Liver (tissue), 3 donors: ENCODE measurements around the gene C11orf24.

ENCODE experiments used
- FOXA1 ChIP-seq: IDR thresholded peaks from 2 replicates; pipeline ENCODE4 v1.6.1; 2016; ENCODE audit warnings: antibody characterized with exemption
- GABPA ChIP-seq, 2 donors: IDR thresholded peaks in 1 of 2; conservative IDR thresholded peaks in 1 of 2; 2 replicates each; pipeline ENCODE4 v1.6.1; 2016; ENCODE audit warnings: antibody characterized with exemption in 2 of 2, mild to moderate bottlenecking in 1 of 2, moderate library complexity in 1 of 2
- HNF4A ChIP-seq, 2 donors: conservative IDR thresholded peaks; 2 replicates each; pipeline ENCODE4 v1.6.1; 2016; ENCODE audit warnings: antibody characterized with exemption in 2 of 2, mild to moderate bottlenecking in 2 of 2
- JUND ChIP-seq, 2 donors: IDR thresholded peaks; 2 replicates each; pipeline ENCODE4 v1.6.1; 2016; ENCODE audit warnings: antibody characterized with exemption in 2 of 2
- RXRA ChIP-seq, 2 donors: IDR thresholded peaks; 2 replicates each; pipeline ENCODE4 v1.6.1; 2017 to 2018; ENCODE audit warnings: antibody characterized with exemption in 2 of 2, mild to moderate bottlenecking in 1 of 2
- YY1 ChIP-seq: IDR thresholded peaks from 2 replicates; pipeline ENCODE4 v1.6.1; 2016; ENCODE audit warnings: antibody characterized with exemption, mild to moderate bottlenecking
- TF ChIP-seq, protein P1 (sequence below): fragments of 150-350 bp; IDR thresholded peaks from 2 replicates; pipeline ENCODE4 v1.5.1; 2017; ENCODE audit warnings: improper control_type of control experiment, low read depth, low read length; ENCODE audit not compliant: missing input control
- TF ChIP-seq, protein P2 (sequence below): IDR thresholded peaks from 2 replicates; pipeline ENCODE4 v1.6.1; 2016; ENCODE audit warnings: antibody characterized with exemption, mild to moderate bottlenecking
- TF ChIP-seq, protein P3 (sequence below): IDR thresholded peaks from 2 replicates; pipeline ENCODE4 v1.6.1; 2016; ENCODE audit warnings: antibody characterized with exemption
- donor health status: healthy.
- donor health status: healthy.

DNA sequence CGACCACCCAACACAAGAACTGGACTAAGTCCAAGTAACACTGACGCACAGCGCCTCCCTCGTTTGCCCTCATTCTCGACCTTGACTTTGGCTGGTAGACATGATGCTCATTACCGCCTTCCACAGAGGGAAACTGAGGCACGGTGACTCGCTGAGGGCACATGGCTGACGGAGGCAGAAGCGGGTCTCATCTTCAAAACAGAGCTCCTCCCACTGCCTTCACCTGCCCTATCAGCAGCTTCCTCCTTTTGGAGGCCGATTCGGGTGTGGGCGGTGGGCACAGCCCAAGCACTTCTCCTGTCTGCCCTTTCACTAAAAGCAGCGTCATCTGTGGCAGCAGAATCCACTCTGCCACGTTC lies 56.7 kb downstream of the C11orf24 start:
- TF ChIP-seq, protein P1, sequence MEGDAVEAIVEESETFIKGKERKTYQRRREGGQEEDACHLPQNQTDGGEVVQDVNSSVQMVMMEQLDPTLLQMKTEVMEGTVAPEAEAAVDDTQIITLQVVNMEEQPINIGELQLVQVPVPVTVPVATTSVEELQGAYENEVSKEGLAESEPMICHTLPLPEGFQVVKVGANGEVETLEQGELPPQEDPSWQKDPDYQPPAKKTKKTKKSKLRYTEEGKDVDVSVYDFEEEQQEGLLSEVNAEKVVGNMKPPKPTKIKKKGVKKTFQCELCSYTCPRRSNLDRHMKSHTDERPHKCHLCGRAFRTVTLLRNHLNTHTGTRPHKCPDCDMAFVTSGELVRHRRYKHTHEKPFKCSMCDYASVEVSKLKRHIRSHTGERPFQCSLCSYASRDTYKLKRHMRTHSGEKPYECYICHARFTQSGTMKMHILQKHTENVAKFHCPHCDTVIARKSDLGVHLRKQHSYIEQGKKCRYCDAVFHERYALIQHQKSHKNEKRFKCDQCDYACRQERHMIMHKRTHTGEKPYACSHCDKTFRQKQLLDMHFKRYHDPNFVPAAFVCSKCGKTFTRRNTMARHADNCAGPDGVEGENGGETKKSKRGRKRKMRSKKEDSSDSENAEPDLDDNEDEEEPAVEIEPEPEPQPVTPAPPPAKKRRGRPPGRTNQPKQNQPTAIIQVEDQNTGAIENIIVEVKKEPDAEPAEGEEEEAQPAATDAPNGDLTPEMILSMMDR = no peak
- no peak for TF ChIP-seq RXRA (IDR thresholded peaks at IDR 0.05)
- TF ChIP-seq, protein P2, sequence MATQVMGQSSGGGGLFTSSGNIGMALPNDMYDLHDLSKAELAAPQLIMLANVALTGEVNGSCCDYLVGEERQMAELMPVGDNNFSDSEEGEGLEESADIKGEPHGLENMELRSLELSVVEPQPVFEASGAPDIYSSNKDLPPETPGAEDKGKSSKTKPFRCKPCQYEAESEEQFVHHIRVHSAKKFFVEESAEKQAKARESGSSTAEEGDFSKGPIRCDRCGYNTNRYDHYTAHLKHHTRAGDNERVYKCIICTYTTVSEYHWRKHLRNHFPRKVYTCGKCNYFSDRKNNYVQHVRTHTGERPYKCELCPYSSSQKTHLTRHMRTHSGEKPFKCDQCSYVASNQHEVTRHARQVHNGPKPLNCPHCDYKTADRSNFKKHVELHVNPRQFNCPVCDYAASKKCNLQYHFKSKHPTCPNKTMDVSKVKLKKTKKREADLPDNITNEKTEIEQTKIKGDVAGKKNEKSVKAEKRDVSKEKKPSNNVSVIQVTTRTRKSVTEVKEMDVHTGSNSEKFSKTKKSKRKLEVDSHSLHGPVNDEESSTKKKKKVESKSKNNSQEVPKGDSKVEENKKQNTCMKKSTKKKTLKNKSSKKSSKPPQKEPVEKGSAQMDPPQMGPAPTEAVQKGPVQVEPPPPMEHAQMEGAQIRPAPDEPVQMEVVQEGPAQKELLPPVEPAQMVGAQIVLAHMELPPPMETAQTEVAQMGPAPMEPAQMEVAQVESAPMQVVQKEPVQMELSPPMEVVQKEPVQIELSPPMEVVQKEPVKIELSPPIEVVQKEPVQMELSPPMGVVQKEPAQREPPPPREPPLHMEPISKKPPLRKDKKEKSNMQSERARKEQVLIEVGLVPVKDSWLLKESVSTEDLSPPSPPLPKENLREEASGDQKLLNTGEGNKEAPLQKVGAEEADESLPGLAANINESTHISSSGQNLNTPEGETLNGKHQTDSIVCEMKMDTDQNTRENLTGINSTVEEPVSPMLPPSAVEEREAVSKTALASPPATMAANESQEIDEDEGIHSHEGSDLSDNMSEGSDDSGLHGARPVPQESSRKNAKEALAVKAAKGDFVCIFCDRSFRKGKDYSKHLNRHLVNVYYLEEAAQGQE = no peak
- TF ChIP-seq GABPA (IDR thresholded peaks at IDR 0.05 in 1 of 2, conservative IDR thresholded peaks at IDR 0.05 in 1 of 2) = no peak
- TF ChIP-seq FOXA1 = no peak
- TF ChIP-seq, protein P3, sequence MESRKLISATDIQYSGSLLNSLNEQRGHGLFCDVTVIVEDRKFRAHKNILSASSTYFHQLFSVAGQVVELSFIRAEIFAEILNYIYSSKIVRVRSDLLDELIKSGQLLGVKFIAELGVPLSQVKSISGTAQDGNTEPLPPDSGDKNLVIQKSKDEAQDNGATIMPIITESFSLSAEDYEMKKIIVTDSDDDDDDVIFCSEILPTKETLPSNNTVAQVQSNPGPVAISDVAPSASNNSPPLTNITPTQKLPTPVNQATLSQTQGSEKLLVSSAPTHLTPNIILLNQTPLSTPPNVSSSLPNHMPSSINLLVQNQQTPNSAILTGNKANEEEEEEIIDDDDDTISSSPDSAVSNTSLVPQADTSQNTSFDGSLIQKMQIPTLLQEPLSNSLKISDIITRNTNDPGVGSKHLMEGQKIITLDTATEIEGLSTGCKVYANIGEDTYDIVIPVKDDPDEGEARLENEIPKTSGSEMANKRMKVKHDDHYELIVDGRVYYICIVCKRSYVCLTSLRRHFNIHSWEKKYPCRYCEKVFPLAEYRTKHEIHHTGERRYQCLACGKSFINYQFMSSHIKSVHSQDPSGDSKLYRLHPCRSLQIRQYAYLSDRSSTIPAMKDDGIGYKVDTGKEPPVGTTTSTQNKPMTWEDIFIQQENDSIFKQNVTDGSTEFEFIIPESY = no peak
- TF ChIP-seq YY1 = no peak
- TF ChIP-seq HNF4A (conservative IDR thresholded peaks at IDR 0.05) = no peak
- no peak for TF ChIP-seq JUND (IDR thresholded peaks at IDR 0.05)
